BLaER1 treated with 17β-estradiol and CSF1 and Interleukin-3, amounts not matched to agents 10 nM and 100 nM (cell line): ENCODE measurements around the gene ST6GALNAC1.
"Not testable (repeated sequence)": the region's sequence is repeated elsewhere in the genome, so short reads cannot be mapped to it uniquely, and the experiment has no call there.

ENCODE experiments used
- H3K27ac ChIP-seq, 11 experiments: shearing (Covaris generic); formaldehyde crosslinking; 2 replicates each; pipeline ENCODE4 v1.8.1; 2022
- H3K27me3 ChIP-seq, 11 experiments: shearing (Covaris generic); formaldehyde crosslinking; 2 replicates each; pipeline ENCODE4 v1.8.1; 2022
- H3K36me3 ChIP-seq, 11 experiments: shearing (Covaris generic); formaldehyde crosslinking; 2 replicates each; pipeline ENCODE4 v1.8.1; 2022
- H3K4me1 ChIP-seq, 10 experiments: shearing (Covaris generic); formaldehyde crosslinking; 2 replicates each; pipeline ENCODE4 v1.8.1; 2022
- H3K4me2 ChIP-seq, 11 experiments: shearing (Covaris generic); formaldehyde crosslinking; 2 replicates each; pipeline ENCODE4 v1.8.1; 2022
- H3K4me3 ChIP-seq, 10 experiments: shearing (Covaris generic); formaldehyde crosslinking; 2 replicates each; pipeline ENCODE4 v1.8.1; 2022
- H3K9ac ChIP-seq, 11 experiments: shearing (Covaris generic); formaldehyde crosslinking; 2 replicates each; pipeline ENCODE4 v1.8.1; 2022
- H3K9me3 ChIP-seq, 11 experiments: shearing (Covaris generic); formaldehyde crosslinking; replicated peaks in 1 of 11; 2 replicates each; pipeline ENCODE4 v1.8.1; 2022
- H4K20me1 ChIP-seq, 11 experiments: shearing (Covaris generic); formaldehyde crosslinking; 2 replicates each; pipeline ENCODE4 v1.8.1; 2022
- Cebpa-rat ChIP-seq, 11 experiments: shearing (Covaris generic); IDR thresholded peaks; 2 replicates each; pipeline ENCODE4 v1.8.1; 2022

The ST6GALNAC1 gene

DNA sequence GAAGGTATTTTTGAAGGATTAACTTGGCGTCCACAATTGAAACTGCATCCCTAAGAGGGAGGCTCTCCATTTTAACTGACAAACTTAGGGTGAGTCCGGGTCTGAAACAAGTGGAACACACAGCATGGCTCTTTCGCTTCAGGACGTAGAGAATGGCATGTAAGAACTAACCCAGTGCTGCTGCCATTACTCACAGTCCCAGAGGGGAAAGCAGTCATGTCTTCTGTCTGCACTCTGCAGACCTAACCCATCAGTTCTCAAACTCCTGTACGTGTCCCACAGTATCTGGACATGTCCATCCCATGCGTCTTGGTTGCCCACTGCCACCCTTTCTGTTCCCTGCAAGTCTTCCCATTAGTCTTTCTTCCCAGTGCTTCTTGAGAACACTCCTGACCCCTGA, 563 bp downstream of the ST6GALNAC1 start:
- TF ChIP-seq Cebpa-rat (IDR thresholded peaks at IDR 0.05) = no peak
- Histone ChIP-seq H3K4me2 (no peak overlapping the region), H3K27ac (no peak overlapping the region), H3K9ac (no peak overlapping the region), H3K9me3 (peaks cover 19 to 33% (median 25%) of the 10 kb centered on the region in 11 experiments), H3K36me3 (no peaks in the 10 kb centered on the region), H3K4me3 (no peak overlapping the region), H4K20me1 (no peaks in the 10 kb centered on the region), H3K4me1 (peaks cover 0 to 6% (median 0%) of the 10 kb centered on the region in 10 experiments; a peak in 4 of 20 replicates), H3K27me3 (no peaks in the 10 kb centered on the region)

DNA sequence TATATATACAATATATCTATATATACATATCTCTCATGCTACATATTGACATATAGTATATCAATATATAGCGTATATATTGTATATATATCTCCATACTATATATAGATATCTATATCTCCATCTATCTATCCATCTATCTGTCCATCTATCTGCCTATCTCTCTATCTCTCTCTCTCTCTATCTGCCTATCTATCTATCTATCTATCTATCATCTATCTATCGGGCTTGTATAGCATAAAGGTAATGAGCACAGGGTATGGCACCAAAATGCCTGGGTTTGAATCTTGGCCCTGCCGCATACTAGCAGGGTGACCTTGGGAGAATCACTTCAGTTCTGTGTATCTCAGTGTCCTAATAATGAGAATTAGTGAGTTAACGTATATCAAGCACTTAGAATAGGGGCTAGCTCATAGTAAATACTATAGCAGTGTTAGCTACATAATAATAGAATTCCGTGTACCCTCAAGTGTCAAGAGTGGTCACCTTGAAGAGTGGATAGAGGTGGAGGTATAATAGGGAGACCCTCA, 1.5 kb downstream of the ST6GALNAC1 start:
- peaks cover 12 to 24% (median 17%) of the 10 kb centered on the region in 11 experiments for H3K9me3 ChIP-seq
- H3K4me2 ChIP-seq = no peak overlapping the region
- no peak overlapping the region for H3K9ac ChIP-seq
- no peaks in the 10 kb centered on the region for H4K20me1 ChIP-seq
- no peaks in the 10 kb centered on the region for H3K27me3 ChIP-seq
- H3K36me3 ChIP-seq = no peaks in the 10 kb centered on the region
- H3K27ac ChIP-seq = no peak overlapping the region
- TF ChIP-seq Cebpa-rat (IDR thresholded peaks at IDR 0.05) = no peak
- peaks cover 0 to 6% (median 0%) of the 10 kb centered on the region in 10 experiments; a peak in 4 of 20 replicates for H3K4me1 ChIP-seq
- H3K4me3 ChIP-seq = no peak overlapping the region

DNA sequence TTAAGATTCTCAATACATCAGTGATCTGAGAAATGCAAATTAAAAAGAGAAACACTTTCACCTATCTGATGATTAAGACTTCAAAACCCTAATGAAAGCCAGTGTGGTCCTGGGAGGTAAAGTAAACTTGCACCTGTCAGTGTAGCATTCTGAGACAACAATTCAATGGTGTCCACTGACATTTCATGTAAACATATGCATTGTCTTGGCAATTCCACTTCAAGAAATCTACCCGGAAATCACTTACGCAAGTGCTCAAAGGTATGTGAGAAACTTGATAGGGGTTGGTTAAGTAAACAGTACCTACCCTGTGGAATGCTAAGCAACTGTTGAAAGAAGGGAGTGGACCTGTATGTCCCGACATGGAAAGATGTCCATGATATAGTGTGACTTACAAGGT, 2.1 kb downstream of the ST6GALNAC1 start:
- H3K4me2 ChIP-seq = no peak overlapping the region
- no peak for TF ChIP-seq Cebpa-rat (IDR thresholded peaks at IDR 0.05)
- H3K36me3 ChIP-seq = no peaks in the 10 kb centered on the region

DNA sequence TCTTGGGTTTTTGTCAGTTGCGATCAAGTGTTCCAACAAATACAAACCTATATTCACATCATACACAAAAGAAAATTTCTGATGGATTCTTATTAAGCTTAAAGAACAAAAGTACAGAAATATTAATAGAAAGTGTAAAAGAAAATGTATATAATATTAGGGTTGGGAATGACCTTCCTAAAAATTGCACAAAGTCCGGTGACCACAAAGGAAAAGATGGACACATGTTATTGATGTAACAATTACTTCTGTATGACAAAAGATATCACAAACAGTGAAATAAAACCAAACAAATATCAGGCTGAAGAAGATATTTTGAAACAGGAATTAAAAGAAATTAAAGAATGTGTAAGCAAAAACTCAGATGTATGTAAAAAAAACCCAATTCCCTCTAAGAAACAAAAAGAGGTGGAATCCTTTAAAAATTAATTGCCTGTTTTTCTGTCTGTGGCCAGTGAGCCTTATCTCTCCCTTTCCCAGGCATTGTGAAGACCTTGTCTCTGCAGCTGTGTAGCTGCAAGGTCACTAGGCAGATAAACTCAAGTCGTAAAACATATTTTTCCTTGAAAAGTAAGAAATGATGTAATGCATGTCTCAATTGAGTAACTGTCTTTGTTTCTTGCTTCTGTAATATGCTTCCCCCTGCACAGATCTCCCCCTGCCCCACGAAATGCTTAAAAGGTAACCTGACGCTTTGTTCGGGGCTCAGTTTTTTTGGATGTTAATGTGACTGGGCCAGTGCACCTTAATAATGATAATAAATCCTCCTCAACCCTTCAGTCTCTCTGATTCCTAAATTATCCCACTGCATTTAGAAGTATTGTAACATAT, 2.8 kb downstream of the ST6GALNAC1 start:
- H3K9ac ChIP-seq = no peak overlapping the region
- TF ChIP-seq Cebpa-rat (IDR thresholded peaks at IDR 0.05) = no peak
- H3K27me3 ChIP-seq = no peaks in the 10 kb centered on the region
- H3K9me3 ChIP-seq = peaks cover 0 to 11% (median 4%) of the 10 kb centered on the region in 11 experiments; a peak in 18 of 22 replicates
- no peak overlapping the region for H3K4me2 ChIP-seq
- no peak overlapping the region for H3K4me3 ChIP-seq
- H3K4me1 ChIP-seq = peaks cover 0 to 6% (median 0%) of the 10 kb centered on the region in 10 experiments; a peak in 4 of 20 replicates
- no peaks in the 10 kb centered on the region for H4K20me1 ChIP-seq
- no peak overlapping the region for H3K27ac ChIP-seq
- H3K36me3 ChIP-seq = no peaks in the 10 kb centered on the region

More for the DNA sequence above, 2.1 kb downstream of the ST6GALNAC1 start:
- H3K4me3 ChIP-seq = no peak overlapping the region
- no peaks in the 10 kb centered on the region for H3K27me3 ChIP-seq
- no peak overlapping the region for H3K9ac ChIP-seq
- no peak overlapping the region for H3K27ac ChIP-seq
- H3K9me3 ChIP-seq = peaks cover 6 to 18% (median 11%) of the 10 kb centered on the region in 11 experiments
- H3K4me1 ChIP-seq = peaks cover 0 to 6% (median 0%) of the 10 kb centered on the region in 10 experiments; a peak in 4 of 20 replicates
- no peaks in the 10 kb centered on the region for H4K20me1 ChIP-seq

DNA sequence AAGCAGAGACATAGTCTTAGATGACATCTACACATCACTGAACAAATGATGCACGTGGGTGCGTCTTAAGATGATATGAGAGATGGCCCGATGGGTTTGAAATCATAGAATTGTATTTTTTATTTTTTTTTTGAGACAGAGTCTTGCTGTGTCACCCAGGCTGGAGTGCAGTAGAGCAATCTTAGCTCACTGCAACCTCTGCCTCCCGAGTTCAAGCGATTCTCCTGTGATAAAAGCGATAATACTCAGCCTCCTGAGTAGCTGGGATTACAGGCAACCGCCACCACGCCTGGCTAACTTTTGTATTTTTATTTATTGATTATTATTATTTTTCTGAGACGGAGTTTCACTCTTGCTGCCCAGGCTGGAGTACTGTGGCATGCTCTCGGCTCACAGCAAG, 5.3 kb downstream of the ST6GALNAC1 start:
- Histone ChIP-seq H3K4me1 (peaks cover 0 to 6% (median 0%) of the 10 kb centered on the region in 10 experiments; a peak in 4 of 20 replicates), H4K20me1 (no peaks in the 10 kb centered on the region), H3K9me3 (no peaks in the 10 kb centered on the region; a peak in 1 of 22 replicates), H3K4me3 (no peak overlapping the region), H3K4me2 (peak overlapping the region in 2 of 11 experiments; percentile 9 to 12; a peak in 3 of 22 replicates), H3K9ac (no peak overlapping the region), H3K36me3 (no peaks in the 10 kb centered on the region), H3K27me3 (no peaks in the 10 kb centered on the region), H3K27ac (no peak overlapping the region)
- no peak for TF ChIP-seq Cebpa-rat (IDR thresholded peaks at IDR 0.05)

DNA sequence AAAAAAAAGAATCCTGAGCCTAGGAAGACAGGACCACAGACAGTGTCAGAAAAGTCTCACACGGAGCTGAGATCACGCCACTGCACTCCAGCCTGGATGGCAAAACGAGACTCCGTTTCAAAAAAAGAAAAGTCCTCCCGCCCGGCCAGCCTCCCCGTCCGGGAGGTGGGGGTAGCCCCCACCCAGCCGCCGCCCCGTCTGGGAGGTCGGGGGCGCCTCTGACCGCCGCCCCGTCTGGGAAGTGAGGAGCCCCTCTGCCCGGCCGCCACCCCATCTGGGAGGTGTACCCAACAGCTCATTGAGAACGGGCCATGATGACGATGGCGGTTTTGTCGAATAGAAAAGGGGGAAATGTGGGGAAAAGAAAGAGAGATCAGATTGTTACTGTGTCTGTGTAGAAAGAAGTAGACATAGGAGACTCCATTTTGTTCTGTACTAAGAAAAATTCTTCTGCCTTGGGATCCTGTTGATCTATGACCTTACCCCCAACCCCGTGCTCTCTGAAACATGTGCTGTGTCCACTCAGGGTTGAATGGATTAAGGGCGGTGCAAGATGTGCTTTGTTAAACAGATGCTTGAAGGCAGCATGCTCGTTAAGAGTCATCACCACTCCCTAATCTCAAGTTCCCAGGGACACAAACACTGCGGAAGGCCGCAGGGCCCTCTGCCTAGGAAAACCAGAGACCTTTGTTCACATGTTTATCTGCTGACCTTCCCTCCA, 6.9 kb downstream of the ST6GALNAC1 start:
- H3K4me2 ChIP-seq, H3K9me3 ChIP-seq, H4K20me1 ChIP-seq, H3K27ac ChIP-seq, H3K4me3 ChIP-seq, H3K4me1 ChIP-seq, H3K36me3 ChIP-seq, H3K27me3 ChIP-seq, H3K9ac ChIP-seq: not testable (repeated sequence)

DNA sequence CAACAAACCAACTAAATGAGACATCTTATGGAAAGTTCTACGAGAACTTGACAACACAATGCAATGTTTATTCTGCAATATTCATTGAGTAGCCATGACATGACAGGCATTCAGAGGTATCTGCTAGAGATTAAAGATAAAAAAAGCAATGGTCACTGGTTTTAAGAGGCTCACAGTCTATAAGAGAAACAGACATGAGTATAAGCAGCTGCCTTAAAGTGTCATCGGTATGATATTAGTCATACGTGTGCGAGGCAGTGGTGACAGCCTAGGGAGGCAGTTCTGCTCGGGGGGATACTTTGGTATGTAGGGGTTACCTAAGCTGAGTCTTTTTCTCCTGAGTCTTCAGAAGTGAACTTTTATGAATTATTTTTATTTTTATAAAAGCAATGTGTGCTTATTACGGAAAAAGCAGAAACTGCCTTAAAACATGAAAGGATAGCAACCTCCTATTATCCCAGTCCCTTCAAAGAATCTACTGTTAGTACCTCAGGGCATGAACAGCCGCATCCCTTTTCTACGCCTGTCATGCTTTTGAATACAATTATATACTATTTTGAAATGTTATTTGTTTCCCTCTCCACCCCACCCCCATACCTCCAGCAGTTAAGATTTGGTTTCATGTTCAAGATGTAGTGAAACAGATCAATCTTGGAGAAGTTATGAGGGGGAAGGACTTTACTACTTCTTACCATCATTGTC, 7.7 kb downstream of the ST6GALNAC1 start:
- H3K9ac ChIP-seq = no peak overlapping the region
- no peaks in the 10 kb centered on the region for H3K27me3 ChIP-seq
- H3K36me3 ChIP-seq = no peaks in the 10 kb centered on the region
- H3K4me3 ChIP-seq = no peak overlapping the region
- H3K4me1 ChIP-seq = peaks cover 0 to 6% (median 0%) of the 10 kb centered on the region in 10 experiments; a peak in 4 of 20 replicates
- no peak overlapping the region for H3K27ac ChIP-seq
- H3K4me2 ChIP-seq = no peak overlapping the region
- TF ChIP-seq Cebpa-rat (IDR thresholded peaks at IDR 0.05) = no peak
- no peaks in the 10 kb centered on the region for H4K20me1 ChIP-seq
- H3K9me3 ChIP-seq = no peaks in the 10 kb centered on the region

DNA sequence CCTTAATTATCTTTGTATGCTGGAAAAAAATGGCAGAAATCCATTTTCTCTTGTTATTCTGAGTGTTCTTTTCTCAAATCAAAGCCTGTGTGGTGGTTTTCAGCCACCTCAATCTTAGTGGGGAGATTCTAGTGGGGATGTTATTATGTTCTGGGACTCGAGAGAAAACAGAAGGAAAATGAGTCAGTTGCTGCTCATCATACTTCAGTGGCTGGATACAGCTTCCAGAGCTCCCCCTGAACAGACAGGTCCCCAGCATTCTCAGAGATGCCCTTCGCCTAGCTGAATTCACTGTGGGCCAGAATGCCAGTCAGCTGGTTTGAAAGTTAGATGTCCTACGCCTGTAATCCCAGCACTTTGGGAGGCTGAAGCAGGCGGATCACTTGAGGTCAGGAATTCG, 8.5 kb downstream of the ST6GALNAC1 start:
- Histone ChIP-seq H3K4me3 (no peak overlapping the region), H3K27ac (no peak overlapping the region), H3K9me3 (no peaks in the 10 kb centered on the region)

More for the DNA sequence above, 8.5 kb downstream of the ST6GALNAC1 start:
- Histone ChIP-seq H3K4me2 (no peak overlapping the region), H4K20me1 (no peaks in the 10 kb centered on the region), H3K4me1 (peaks cover 0 to 11% (median 3%) of the 10 kb centered on the region in 10 experiments; a peak in 8 of 20 replicates), H3K27me3 (no peaks in the 10 kb centered on the region), H3K36me3 (no peaks in the 10 kb centered on the region), H3K9ac (no peak overlapping the region)
- no peak for TF ChIP-seq Cebpa-rat (IDR thresholded peaks at IDR 0.05)
